HepG2 (cell line): ENCODE results near the gene THSD4. TPM values are rescaled to one million over a fixed set of nuclear protein-coding genes. Genes with fewer than 3 reads are reported as not detected.

Experiments used
- ATAC-seq: fragments of 200-7000 bp; cut with Tn5 transposase; 3 replicates; pipeline ENCODE4 v1.9.1; 2020; ENCODE audit warnings: mild to moderate bottlenecking, moderate library complexity
- BruUV-seq: library from RNA; stranded (reverse); fragments of 400-500 nt; replicated peaks from 2 replicates; lab custom pipeline; 2021; lab: Mats Ljungman, UMichigan
- CTCF ChIA-PET: fragments of 300-600 bp; formaldehyde crosslinking; extraction: SDS; loops from one replicate; lab custom pipeline; 2021; ENCODE audit warnings: low total read pairs, inconsistent platforms, low intra/inter-chr PET ratio; lab: Yijun Ruan, JAX
- POLR2A ChIA-PET: fragments of 350-600 bp; sonication (Branson Sonifier 250); formaldehyde crosslinking; loops from one replicate; lab custom pipeline; 2020; ENCODE audit warnings: antibody characterized with exemption, inconsistent platforms; lab: Yijun Ruan, JAX
- DNase-seq: peaks from one replicate; pipeline ENCODE4 v3.0.0-alpha.2; 2015; ENCODE audit warnings: low spot score
- FAIRE-seq: peaks from 3 replicates; lab custom pipeline; 2011; peaks lifted over from hg19 to GRCh38; lab: Jason Lieb, UNC
- H2AFZ ChIP-seq: one replicate; pipeline ENCODE4 v1.6.1; 2011; ENCODE audit warnings: low read length, inconsistent platforms
- H3K27ac ChIP-seq: fragments of 300-600 bp; 3 replicates; pipeline ENCODE4 v1.8.0; 2011; ENCODE audit warnings: mixed run types, mild to moderate bottlenecking, mixed read lengths, low read length, inconsistent platforms; ENCODE audit not compliant: insufficient read depth; ENCODE audit errors: extremely low read length
- H3K27me3 ChIP-seq, 2 experiments: fragments of 200-600 bp in 1 of 2; 2 replicates in 1 of 2; 3 replicates in 1 of 2; pipeline versions ENCODE4 v1.6.0 to v1.8.0; 2011; ENCODE audit warnings: low read length in 2 of 2, mild to moderate bottlenecking in 2 of 2, moderate library complexity in 2 of 2, inconsistent platforms in 1 of 2; ENCODE audit not compliant: insufficient read depth in 2 of 2, control insufficient read depth in 1 of 2
- H3K36me3 ChIP-seq, 2 experiments: fragments of 200-600 bp in 1 of 2; replicated peaks in 1 of 2; 2 replicates in 1 of 2; 3 replicates in 1 of 2; pipeline versions ENCODE4 v1.5.1 to v1.8.0; 2011; ENCODE audit warnings: low read length in 2 of 2, inconsistent platforms in 1 of 2; ENCODE audit not compliant: insufficient read depth in 2 of 2, control insufficient read depth in 1 of 2
- H3K4me1 ChIP-seq: 2 replicates; pipeline ENCODE4 v1.5.1; 2012; ENCODE audit warnings: low read length, inconsistent platforms; ENCODE audit not compliant: insufficient read depth
- H3K4me2 ChIP-seq: 2 replicates; pipeline ENCODE4 v1.6.0; 2011; ENCODE audit warnings: low read depth, low read length, inconsistent platforms
- H3K4me3 ChIP-seq, 3 experiments: fragments of 200-600 bp in 1 of 3; sonication (generic), shearing (Covaris generic) in 1 of 3; replicated peaks in 1 of 3; 2 replicates each; pipeline ENCODE4 v1.5.1; 2011 to 2016; ENCODE audit warnings: low read length in 3 of 3, inconsistent platforms in 2 of 3, low read depth in 2 of 3, mild to moderate bottlenecking in 2 of 3, control low read depth in 1 of 3, mixed read lengths in 1 of 3; ENCODE audit not compliant: insufficient read depth in 1 of 3
- H3K79me2 ChIP-seq: one replicate; pipeline ENCODE4 v1.6.1; 2011; ENCODE audit warnings: low read length, inconsistent platforms; ENCODE audit not compliant: insufficient read depth
- H3K9ac ChIP-seq: 2 replicates; pipeline ENCODE4 v1.6.0; 2011; ENCODE audit warnings: mild to moderate bottlenecking, low read depth, low read length, inconsistent platforms; ENCODE audit not compliant: insufficient read depth
- H3K9me3 ChIP-seq: 2 replicates; pipeline ENCODE4 v1.5.1; 2012; ENCODE audit warnings: mild to moderate bottlenecking, low read length
- H4K20me1 ChIP-seq: 2 replicates; pipeline ENCODE4 v1.6.0; 2011; ENCODE audit warnings: inconsistent platforms, mild to moderate bottlenecking, low read length, moderate library complexity; ENCODE audit not compliant: insufficient read depth
- ERF ChIP-seq: IDR thresholded peaks from 2 replicates; pipeline ENCODE4 v1.6.1; 2018; ENCODE audit warnings: missing biosample characterization, missing genetic modification reagents
- MXD4 ChIP-seq: IDR thresholded peaks from 2 replicates; pipeline ENCODE4 v1.6.1; 2016; ENCODE audit warnings: mild to moderate bottlenecking, missing biosample characterization, missing genetic modification reagents
- NFYB ChIP-seq: sonication (generic); formaldehyde crosslinking; IDR thresholded peaks from 2 replicates; pipeline ENCODE4 v1.4.0; 2020; ENCODE audit warnings: missing genetic modification reagents
- REL ChIP-seq: sonication (generic); formaldehyde crosslinking; conservative IDR thresholded peaks from 2 replicates; pipeline ENCODE4 v1.8.0; 2022; ENCODE audit warnings: mild to moderate bottlenecking, missing genetic modification reagents, moderate library complexity
- ZBTB42 ChIP-seq: sonication (generic); formaldehyde crosslinking; IDR thresholded peaks from 2 replicates; pipeline ENCODE4 v1.5.0; 2020; ENCODE audit warnings: mild to moderate bottlenecking, missing genetic modification reagents
- ZNF280B ChIP-seq: sonication (generic); formaldehyde crosslinking; IDR thresholded peaks from 2 replicates; pipeline ENCODE4 v1.5.0; 2020; ENCODE audit warnings: missing genetic modification reagents, mild to moderate bottlenecking, borderline replicate concordance
- ZNF567 ChIP-seq: sonication (generic); formaldehyde crosslinking; IDR thresholded peaks from 2 replicates; pipeline ENCODE4 v1.8.1; 2023; ENCODE audit warnings: mild to moderate bottlenecking, missing genetic modification reagents, borderline replicate concordance
- ZNF576 ChIP-seq: sonication (generic); formaldehyde crosslinking; IDR thresholded peaks from 2 replicates; pipeline ENCODE4 v1.4.0; 2020; ENCODE audit warnings: mild to moderate bottlenecking, missing genetic modification reagents
- ZNF747 ChIP-seq: sonication (generic); formaldehyde crosslinking; IDR thresholded peaks from 2 replicates; pipeline ENCODE4 v1.8.1; 2023; ENCODE audit warnings: missing genetic modification reagents, mild to moderate bottlenecking, borderline replicate concordance
- WGBS: methylation state at CpG from one replicate; pipeline ENCODE4 v1.1.6; 2017; ENCODE audit warnings: low lambda C conversion rate; 5-methylcytosine and 5-hydroxymethylcytosine counted together
- in situ Hi-C: cut with HindIII; loops from 2 replicates; pipeline ENCODE4 v1.10.0; 2017; ENCODE audit warnings: low pct_unique_long_range_greater_than_20kb; ENCODE audit not compliant: extremely low pct_ligation_motif_present
- intact Hi-C: fragments of 100-400 bp; cut with micrococcal nuclease; formaldehyde crosslinking; loops from one replicate; pipeline ENCODE4 v1.10.0; 2022; ENCODE audit not compliant: unreplicated experiment
- polyA plus RNA-seq, 8 experiments: library from polyadenylated mRNA; depleted of rRNA in 3 of 8; stranded (reverse) in 7 of 8; unstranded in 1 of 8; fragments of >200 nt; fragmentation: Illumina TruSeq in 4 of 8; extraction: Trizol in 4 of 8; gene quantifications; 2 replicates each; pipeline versions ENCODE4 v1.2.1 to v1.2.3, GENCODE V29; 2011 to 2016; ENCODE audit warnings: low read depth in 4 of 8, missing spikeins in 1 of 8, mixed read lengths in 1 of 8; ENCODE audit not compliant: insufficient read depth in 1 of 8
- total RNA-seq, 5 experiments: library from RNA; depleted of rRNA; stranded (reverse); fragments of >200 nt; fragmentation: Illumina TruSeq; extraction: Trizol; gene quantifications; 2 replicates each; pipeline ENCODE4 v1.2.3, GENCODE V29; 2016; ENCODE audit warnings: low read depth in 1 of 5
- TF ChIP-seq, protein P1 (sequence below): sonication (generic); formaldehyde crosslinking; IDR thresholded peaks from 2 replicates; pipeline ENCODE4 v1.5.0; 2020; ENCODE audit warnings: missing genetic modification reagents

The THSD4 gene
- total and polyA plus RNA-seq, 2 of the 13 experiments (the other 11 are each of a cell fraction or from before 2014, with no cell fraction given) = 0.07 to 0.21 TPM

GRCh38 chr15:71249986-71250385 is 134.7 kb downstream of the THSD4 start:
- no peaks in the 10 kb centered on the region for H3K79me2 ChIP-seq
- no peaks in the 10 kb centered on the region; a peak in 1 of 5 replicates for H3K27me3 ChIP-seq
- ATAC-seq (no peak), FAIRE-seq (no peak), DNase-seq (no peak)
- H3K9me3 ChIP-seq = no peaks in the 10 kb centered on the region
- H2AFZ ChIP-seq = no peak overlapping the region
- no peak overlapping the region for H3K4me3 ChIP-seq
- no peak overlapping the region for H3K27ac ChIP-seq
- POLR2A ChIA-PET = no interaction called here
- 31% methylated on average over 4 of the region's 4 CpGs for WGBS
- in situ Hi-C loops = no loop called here
- TF ChIP-seq, protein P1, sequence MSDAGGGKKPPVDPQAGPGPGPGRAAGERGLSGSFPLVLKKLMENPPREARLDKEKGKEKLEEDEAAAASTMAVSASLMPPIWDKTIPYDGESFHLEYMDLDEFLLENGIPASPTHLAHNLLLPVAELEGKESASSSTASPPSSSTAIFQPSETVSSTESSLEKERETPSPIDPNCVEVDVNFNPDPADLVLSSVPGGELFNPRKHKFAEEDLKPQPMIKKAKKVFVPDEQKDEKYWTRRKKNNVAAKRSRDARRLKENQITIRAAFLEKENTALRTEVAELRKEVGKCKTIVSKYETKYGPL (CRISPR knock-in tag) = no peak
- TF ChIP-seq ZNF747 (CRISPR knock-in tag) (no peak), ZNF280B (no peak), MXD4 (CRISPR knock-in tag) (no peak), REL (CRISPR knock-in tag) (no peak), ZNF576 (CRISPR knock-in tag) (no peak), NFYB (no peak), ERF (CRISPR knock-in tag) (no peak), ZBTB42 (CRISPR knock-in tag) (no peak), ZNF567 (CRISPR knock-in tag) (no peak)
- CTCF ChIA-PET = no interaction called here
- no peak overlapping the region for H3K4me2 ChIP-seq
- intact Hi-C loops = no loop called here
- no peaks in the 10 kb centered on the region for H3K36me3 ChIP-seq
- BruUV-seq = no TSS peak
- no peaks in the 10 kb centered on the region for H3K4me1 ChIP-seq
- no peak overlapping the region for H3K9ac ChIP-seq
- no peaks in the 10 kb centered on the region for H4K20me1 ChIP-seq
